ENCODE measurements around the gene DCLK2.

GRCh38 chr4:150232029-150232428, 153.8 kb downstream of the DCLK2 start:
- TF ChIP-seq FOXM1 (IDR thresholded peaks at IDR 0.05; ENCODE audit: borderline replicate concordance) (no peak), ELF4 (IDR thresholded peaks at IDR 0.05) (no peak), FOXK2 (IDR thresholded peaks at IDR 0.05) (no peak), SP1 (IDR thresholded peaks at IDR 0.05) (no peak), ARNT (IDR thresholded peaks at IDR 0.05) (no peak), HDGF (IDR thresholded peaks at IDR 0.05; ENCODE audit: borderline replicate concordance) (no peak), TARDBP (IDR thresholded peaks at IDR 0.05) (no peak), NFRKB (IDR thresholded peaks at IDR 0.05) (no peak), BHLHE40 (IDR thresholded peaks at IDR 0.05; ENCODE audit: borderline replicate concordance) (no peak), LEF1 (IDR thresholded peaks at IDR 0.05; ENCODE audit: borderline replicate concordance) (no peak)
- TF ChIP-seq, protein P1, sequence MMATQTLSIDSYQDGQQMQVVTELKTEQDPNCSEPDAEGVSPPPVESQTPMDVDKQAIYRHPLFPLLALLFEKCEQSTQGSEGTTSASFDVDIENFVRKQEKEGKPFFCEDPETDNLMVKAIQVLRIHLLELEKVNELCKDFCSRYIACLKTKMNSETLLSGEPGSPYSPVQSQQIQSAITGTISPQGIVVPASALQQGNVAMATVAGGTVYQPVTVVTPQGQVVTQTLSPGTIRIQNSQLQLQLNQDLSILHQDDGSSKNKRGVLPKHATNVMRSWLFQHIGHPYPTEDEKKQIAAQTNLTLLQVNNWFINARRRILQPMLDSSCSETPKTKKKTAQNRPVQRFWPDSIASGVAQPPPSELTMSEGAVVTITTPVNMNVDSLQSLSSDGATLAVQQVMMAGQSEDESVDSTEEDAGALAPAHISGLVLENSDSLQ (IDR thresholded peaks at IDR 0.05): no peak

Measured in HEK293T (cell line).